NCI-H1417 (cell line): ENCODE measurements around the gene NRTN.

ENCODE experiments used
- DNase-seq, 3 experiments: peaks; one replicate each; lab custom pipeline; 2025; lab: John Stamatoyannopoulos, UW

The NRTN gene

DNA sequence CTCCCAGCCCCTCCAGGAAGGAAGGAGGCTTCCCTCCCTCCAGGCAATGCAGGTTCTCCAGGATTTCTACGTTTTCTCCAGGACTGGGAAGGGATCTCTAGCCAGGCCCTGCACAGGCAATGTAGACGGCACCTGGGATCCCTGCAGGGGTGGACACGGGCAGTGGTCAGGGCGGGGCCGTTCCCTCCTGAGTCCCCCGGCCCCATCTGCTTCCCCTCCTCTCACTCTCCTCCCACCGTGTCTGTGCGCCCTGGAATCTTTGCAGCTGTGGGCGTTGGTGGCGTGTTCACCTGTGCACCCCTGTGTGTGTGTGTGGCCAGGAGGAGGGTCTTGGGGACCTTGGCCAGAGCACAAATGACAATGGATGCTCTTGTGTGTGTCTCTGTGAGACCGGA lies 10.0 kb downstream of the NRTN start:
- no peak for DNase-seq

DNA sequence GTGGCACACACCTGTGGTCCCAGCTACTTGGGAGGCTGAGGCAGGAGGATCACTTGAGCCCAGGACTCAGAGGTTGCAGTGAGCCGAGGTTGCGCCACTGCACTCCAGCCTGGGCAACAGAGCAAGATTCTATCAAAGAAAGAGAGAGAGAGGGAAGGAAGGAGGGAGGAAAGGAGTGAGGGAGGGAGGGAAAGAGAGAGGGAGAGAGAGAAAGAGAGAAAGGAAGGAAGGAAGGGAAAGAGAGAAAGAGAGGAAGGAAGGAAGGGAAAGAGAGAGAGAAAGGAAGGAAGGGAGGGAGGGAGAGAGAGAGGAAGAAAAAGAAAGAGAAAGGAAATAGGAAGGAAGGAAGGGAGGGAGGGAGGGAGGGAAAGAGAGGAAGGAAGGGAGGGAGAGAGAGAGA lies 12.4 kb downstream of the NRTN start:
- no peak for DNase-seq

DNA sequence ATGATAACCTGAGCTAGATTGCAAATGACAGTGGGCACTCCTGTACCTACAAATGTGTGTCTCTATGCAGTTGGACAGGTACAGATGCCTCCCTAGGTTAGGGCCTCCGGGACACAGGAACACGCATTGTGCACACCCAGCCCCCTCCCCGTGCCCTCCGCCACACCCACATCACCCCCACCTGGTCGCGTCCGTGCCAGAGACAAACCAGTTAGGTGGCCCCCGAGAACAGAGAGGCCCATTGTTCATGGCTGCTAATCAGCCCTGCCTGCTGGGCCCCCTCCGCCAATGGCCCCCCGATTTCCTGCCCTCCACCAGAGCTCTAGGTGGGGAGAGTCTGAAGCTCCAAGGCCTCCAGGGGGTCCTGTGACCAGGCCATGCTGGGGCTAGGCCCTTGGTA lies 13.7 kb downstream of the NRTN start:
- no peak for DNase-seq

DNA sequence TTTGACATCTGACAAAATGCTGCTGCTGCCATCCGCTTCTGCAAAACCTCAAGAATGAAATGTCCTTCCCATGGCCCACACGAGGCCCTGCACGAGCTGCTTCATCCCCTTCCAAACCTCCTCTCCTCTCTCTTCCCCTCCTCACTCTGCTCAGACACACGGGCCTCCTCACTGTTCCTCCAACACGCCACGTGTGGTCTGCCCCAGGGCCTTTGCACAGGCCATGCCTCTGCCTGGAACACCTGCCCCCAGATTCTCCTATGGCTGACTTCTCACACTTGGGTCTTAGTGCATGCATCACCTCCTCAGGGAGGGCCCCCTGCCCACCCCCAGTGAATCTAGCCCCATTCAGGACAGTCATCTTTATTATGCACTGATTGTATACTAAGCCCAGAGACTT lies 15.9 kb downstream of the NRTN start:
- DNase-seq: no peak

DNA sequence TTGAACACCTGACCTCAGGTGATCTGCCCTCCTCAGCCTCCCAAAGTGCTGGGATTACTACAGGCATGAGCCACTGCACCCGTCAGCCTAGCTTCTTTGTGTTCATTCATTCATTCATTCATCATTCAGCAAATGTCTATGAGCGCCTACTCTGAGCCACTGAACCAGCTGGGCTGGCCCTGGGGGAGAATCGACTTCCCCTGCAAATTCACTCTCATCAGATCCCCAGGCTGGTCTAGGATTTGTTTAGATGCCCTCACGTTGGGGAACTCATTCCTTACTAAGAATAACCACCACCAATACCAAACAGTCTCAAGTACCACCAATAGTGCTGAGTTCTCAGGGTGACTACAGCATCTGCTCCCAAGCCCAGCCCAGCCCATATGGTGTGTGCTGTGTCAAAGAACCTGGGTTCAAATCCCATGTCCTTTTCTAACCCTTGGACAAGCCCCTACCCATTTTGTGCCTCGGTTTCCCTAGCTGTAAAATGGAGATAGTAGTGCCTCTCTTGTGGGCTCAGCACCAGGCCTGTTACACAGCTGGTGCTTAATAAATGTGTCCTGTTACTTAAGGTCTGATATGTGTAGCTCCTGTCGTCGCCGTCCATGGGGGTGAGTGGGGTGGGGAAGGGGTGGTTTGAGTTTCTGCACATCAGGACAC lies 16.8 kb downstream of the NRTN start:
- DNase-seq: no peak

DNA sequence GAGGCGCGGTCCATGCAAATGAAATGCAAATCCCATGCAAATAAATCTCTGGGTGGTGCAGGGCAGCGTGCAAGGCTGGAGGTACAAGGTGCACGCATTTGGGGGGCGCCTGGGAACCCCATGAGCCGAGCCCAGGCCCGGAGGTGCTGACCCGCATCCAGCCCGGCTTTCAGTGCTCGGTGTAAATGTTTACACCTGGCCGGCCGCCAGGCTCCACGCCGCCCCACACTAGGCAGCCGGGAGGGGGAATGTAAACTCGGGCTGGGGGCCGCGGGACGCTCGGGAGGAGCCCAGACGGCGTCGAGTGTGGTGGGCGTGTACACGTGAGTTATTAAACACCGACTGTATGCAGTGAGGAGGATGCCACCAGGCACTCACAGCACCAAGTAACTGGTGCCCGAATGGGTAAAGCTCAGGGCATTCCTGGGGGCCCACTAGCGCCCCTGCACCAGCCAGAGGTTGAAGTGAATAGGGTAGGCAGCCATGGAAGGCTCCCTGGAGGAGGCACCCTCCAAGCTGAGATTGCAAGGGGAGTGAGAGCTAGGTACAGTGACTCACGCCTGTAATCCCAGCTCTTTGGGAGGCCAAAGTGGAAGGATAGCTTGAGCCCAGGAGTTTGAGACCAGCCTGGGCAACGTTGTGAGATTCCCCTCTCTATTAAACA lies 17.4 kb downstream of the NRTN start:
- DNase-seq: no peak

DNA sequence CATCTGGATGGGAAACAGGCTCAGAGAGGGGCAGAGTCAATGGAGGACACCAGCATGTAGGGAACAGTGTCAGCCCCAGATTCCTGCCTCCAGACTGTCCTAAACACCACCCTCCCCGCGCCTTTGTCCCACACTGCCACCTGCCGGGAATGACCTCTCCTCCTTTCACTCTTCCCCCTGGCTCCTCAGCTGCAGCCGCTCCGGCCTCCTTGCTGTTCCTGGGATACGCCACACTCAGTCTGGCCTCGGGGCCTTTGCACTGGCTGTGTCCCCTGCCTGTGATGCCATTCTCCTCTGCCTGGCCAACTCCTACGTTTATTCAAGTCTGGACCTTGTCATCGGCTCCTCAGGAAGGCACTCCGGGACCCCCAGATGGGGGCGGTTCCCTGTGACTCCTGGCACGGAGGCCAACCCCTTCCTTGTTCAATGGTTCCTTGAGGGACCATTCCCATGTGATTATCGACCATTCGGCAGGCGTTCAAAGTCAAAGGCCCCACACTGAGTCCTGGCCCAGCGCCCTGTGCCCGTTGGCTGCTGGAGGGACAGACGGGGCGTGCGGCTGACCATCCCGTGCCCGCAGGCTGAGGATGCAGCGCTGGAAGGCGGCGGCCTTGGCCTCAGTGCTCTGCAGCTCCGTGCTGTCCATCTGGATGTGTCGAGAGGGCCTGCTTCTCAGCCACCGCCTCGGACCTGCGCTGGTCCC lies 18.9 kb downstream of the NRTN start:
- DNase-seq: no peak

DNA sequence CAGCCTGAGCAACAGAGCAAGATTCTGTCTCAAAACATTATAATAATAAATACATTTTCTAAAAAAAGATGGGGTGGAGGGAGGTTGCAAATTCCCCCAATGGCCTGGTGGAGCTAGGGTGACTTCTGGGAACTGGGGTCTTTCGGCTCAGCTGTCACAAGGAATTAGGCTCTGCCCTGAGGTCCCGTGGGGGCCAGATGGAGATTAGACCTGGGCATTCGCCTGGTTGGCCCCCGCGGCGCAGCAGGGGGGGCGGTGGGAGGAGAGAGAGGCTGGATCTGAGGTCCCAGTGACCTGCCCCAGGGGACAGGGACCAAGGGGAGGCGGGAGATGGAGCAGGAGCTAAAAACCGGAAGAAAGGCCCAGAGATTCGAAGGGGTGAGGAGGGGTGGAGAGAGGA lies 19.9 kb downstream of the NRTN start:
- no peak for DNase-seq

DNA sequence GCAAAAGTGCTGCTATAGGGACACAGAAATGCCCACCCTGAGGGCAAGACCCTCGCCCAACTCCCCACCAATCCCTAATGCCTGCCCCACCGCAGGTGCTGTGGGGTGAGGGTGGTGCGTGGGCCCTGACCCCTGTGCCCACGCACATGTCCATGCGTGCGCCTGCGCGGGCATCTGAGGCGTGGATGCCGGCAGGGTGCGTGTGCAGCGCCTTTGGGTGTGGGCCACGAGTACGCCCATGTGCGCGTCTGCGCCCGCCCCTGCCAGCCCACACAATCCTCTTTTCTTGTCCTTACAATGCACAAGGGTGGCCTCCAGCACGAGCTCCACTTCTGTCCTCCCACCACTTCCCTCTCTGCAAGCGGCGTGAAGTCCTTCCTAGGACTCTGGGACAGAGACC lies 20.3 kb downstream of the NRTN start:
- no peak for DNase-seq

DNA sequence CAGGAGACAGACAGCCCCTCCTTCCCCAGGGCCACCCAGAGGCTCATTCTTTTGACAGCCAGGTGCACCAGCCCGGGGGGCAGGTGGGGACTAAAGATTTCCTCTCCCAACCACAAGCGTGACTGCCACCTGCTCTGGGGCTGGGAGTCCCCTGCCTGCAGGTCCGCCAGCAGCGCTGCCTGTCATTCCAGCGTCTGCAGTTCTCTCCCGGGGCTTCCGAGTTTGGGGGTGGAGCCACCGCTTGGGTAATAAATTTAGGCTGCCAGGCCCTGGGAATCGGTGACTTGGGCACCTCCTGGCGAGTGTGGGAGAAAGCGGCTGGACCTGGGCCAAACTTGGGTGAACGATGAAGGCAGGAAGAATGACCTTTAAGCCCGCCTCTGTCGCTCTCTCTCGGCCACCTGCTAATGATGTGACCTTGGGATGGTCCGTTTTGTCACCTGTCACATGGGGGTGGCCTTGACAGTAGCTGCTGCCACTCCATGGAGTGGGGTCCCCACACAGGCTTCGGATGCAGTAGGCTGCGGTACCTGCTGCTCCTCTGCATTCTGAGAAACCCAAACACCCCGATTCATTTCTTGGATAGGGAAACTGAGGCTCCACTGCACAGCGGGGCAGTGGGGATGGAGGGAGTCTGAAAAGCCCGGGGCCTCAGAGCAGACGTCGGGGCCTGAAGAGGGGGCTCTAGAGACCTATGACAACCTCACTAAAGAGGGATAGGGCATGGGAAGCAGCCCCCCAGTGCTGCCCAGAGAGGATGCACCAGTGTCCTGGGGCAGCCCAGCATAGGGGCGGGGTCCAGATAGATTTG lies 21.9 kb downstream of the NRTN start:
- peak; percentile 77 to 98 (median 96) for DNase-seq

DNA sequence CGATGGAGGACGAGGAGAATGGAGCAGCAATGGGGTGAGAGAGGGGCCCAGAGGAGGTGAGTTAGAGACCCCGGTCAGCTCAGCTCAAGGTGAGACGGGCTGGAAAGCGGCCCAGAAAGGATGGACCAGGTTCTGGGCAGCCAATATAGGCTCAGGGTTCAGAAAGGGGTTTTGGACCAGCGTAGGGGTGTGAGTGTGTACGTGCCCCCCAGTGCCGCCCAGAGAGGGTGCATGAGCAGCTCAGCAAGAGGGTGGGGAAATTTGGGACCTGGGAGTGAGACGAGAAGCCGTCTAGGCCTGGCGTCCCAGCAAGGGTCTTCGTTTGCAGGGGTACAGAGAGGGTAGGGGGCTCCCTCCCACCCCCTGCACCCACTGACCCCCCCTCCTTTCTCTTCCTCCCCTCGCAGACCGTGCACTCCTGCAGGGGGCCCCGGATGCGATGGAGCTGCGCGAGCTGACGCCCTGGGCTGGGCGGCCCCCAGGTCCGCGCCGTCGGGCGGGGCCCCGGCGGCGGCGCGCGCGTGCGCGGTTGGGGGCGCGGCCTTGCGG lies 22.5 kb downstream of the NRTN start:
- DNase-seq: no peak

DNA sequence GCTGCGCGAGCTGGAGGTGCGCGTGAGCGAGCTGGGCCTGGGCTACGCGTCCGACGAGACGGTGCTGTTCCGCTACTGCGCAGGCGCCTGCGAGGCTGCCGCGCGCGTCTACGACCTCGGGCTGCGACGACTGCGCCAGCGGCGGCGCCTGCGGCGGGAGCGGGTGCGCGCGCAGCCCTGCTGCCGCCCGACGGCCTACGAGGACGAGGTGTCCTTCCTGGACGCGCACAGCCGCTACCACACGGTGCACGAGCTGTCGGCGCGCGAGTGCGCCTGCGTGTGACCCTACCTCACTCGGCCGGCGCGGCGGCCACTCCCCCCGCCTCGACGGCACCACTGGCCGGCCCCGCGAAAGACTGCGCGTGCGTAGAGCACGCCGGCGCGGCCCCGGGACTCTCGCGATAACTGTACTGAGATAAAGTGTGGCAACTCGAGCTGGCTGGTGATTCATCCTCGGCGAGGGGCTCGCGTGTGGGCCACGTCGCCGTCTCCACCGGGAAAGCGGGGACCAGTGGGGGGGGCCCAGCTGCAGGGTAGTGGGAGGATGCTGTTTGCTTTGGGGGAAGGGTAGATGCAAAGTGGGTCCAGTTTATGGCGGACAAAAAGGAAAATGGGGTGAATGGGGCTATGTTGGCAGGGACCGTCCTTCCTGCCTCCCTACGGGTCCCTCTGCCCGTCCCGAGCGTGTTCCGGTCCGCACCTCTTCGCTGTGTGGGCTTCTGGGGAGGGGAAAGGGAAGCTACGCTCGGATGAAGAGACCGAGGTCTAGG lies 23.2 kb downstream of the NRTN start:
- DNase-seq: peak; percentile 93 to 97 (median 97)

DNA sequence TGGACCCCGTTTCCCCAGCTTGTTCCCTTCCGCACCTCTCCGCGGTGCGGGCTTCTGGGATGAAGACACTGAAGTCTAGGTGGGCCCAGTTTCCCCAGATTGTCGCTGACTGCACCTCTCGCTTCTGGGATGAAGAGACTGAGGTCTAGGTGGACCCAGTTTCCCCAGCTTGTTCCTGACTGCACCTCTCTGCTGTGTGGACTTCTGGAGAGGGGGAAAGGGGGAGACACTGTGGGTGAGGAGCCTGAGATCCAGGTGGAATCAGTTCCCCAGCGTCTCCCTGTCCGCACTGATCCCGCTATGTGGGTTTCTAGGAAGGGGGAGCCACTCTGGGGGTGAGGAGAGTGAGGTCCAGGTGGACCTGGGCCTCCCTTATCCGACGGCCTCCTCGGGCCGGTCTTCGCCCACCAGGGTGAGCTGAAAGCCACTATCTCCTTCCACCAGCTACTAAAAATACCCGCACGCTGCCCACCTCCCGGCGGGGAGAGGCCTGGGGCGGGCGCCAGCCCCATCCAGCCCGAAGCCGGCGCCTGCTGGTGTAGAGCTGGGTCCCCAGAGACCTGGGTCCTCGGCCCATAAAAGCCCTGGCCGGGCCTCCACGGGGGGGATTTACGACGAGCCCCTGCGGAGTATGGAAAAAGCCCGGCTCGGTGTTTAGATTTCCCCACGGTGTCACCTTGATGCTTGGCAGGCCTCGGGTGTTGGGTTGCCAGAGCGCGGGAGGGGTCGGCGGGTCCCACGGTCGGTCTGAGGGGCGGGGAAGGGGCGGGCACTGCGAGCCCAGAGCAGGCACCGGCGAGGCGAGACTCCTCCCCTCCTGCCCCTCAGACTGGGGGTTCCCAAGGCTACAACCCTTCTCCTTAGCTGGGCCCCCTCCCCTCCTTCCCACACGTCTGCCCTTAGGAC lies 24.0 kb downstream of the NRTN start:
- DNase-seq: peak; percentile 31 to 84 (median 70)

DNA sequence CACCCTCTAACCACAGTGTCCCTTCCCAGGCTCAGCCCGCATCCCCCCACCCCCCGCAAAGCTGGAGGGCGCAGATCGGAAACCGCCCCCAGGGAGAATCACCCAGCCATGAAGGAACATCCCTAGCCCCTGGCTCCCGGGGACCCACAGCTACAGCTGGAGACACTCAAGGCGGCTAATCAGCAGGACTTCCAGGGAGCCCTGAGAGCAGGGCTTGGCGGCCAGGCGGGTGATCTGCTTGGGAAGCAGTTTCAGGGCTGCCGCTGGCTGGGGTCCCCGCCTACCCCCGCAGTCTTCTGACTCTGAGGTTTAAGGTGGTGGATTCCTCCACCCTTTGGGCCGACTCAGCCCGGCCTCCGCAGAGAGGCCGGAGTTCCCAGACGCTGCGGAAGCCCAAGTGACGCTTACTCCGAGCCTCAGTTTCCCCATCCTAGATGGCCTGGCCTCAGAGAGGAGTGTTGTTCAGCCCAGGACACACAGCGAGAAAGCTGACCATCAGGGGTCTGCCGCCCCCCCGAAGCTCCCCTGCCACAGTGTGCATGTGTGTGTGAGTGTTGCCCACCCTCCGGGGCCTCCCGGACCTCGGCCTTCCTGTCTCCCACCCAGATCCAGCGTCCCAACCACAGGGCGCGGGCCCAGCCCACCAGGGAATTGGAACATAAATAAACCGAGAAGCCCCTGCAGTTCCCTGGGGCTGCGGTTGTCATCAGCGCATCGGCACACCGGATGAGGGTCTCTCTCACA lies 24.9 kb downstream of the NRTN start:
- no peak for DNase-seq

DNA sequence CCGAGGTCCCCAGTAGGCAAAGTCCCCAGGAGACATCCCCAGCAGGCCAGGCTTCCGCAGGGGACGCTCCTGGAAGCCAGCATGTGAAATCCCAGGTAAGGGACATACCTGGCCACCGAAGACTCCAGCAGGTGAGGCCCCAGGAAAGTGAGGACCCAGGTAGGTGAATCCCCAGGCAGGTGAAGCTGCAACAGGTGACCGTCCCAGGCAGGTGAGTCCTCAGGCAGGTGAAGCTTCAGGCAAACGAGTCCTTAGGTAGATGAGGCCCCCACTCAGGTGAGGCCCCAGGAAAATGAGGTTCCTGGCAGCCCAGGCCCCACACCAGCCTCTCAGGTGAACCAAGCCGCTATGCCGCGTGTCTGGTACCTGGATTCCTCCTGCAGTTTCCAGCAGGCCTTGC lies 26.3 kb downstream of the NRTN start:
- no peak for DNase-seq

DNA sequence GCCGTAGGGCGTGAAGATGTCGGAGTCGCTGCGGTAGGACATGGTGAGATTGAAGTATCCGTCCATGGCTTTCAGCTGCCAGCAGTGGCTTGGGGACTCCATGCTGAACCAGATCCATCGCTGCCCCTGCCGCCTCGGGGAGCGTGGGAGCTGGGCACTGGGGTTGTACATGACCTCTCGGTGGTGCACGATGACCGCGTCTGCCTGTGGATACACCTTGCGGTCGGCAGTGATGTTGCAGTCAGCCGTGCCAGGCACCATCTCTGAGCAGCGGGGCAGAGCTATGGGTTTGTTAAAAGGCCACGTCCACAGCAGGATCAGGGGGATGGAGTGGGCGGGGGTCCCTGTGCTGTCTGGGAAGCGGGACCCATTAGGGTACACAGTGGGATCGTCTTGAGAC lies 27.2 kb downstream of the NRTN start:
- no peak for DNase-seq

DNA sequence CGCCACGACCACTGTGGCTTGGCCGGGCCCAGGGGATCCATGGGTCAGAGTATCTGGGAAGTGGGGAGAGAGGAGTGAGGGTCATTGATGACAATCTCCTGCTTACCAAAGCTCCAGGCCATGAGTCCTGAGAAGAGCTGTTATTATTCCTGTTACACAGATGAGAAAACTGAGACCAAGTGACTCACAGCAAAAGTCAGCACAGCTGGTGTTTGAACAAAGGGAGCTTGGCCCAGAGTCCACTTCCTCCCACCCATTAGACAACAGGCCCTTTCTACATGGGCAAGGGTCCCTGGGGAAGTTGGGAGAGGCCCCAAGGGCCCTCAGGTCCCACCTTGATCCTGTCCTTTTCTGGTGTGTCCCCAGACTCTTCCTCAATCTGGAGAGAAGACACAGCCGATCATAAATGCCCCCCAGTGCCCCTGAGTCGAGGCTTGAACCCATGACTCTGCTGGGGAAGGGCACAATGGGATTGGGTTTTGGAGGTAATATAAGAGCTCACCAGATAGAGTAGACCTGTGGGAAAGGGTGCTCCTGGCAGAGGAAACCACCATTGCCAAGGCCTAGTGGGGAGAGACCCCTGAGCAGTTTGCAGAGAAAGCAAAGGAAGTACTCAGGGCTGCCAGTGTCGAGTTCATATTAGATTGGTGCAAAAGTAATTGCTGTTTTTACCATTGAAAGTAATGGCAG lies 27.8 kb downstream of the NRTN start:
- DNase-seq: no peak

DNA sequence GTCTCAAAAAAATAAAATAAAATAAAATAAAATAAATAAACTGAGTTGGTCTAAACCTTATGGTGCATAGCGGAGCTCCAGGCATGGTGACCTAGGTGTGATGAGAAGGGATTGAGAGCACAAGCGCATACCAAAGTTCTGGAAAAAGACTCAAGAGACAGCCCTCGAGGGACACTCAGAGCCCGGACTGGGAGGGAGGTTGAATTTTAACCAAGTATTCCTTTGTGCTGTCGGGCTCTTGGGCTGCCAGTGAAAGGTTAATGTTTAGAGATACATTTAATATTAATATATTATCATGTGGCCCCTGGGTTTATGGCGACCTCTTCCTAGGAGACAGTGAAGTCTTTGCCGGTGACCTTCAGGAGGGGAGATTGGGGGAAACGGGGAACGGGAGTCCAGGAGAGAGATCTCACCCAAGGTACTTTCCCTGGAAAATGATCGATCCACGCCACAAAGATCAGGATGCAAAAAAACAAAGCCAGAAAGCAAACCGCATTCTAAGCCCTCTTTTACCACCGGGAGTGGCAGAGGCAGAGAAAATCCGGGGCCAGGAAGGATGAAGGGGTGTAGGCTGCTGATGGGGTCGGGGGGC lies 33.0 kb downstream of the NRTN start:
- no peak for DNase-seq
